Iris pigment epithelial cell (primary cell): ENCODE results near the gene ELMO1.
"Not testable (repeated sequence)": the region's sequence is repeated elsewhere in the genome, so short reads cannot be mapped to it uniquely, and the experiment has no call there.

ENCODE experiments used
- DNase-seq: peaks from one replicate; pipeline ENCODE4 v3.0.0-alpha.2; 2011; ENCODE audit warnings: low read depth

Gene ELMO1

GRCh38 chr7:37187179-37187578 lies 261.5 kb downstream of the ELMO1 start:
- no peak for DNase-seq

- DNase-seq = no peak
Measured at GRCh38 chr7:37186753-37187152, 261.9 kb downstream of the ELMO1 start.

- DNase-seq = no peak
Measured at GRCh38 chr7:37181550-37181932, 267.1 kb downstream of the ELMO1 start.

- no peak for DNase-seq
Measured at GRCh38 chr7:37180828-37181549, 267.7 kb downstream of the ELMO1 start.

GRCh38 chr7:37176079-37176478 lies 272.6 kb downstream of the ELMO1 start:
- no peak for DNase-seq

- no peak for DNase-seq
Measured at GRCh38 chr7:37174460-37174859, 274.2 kb downstream of the ELMO1 start.

- no peak for DNase-seq
Measured at GRCh38 chr7:37173670-37174069, 275.0 kb downstream of the ELMO1 start.

GRCh38 chr7:37162106-37162505 lies 286.6 kb downstream of the ELMO1 start:
- DNase-seq = no peak

GRCh38 chr7:37160656-37161055 lies 288.0 kb downstream of the ELMO1 start:
- DNase-seq = no peak

- DNase-seq = no peak
Measured at GRCh38 chr7:37153376-37153775, 295.3 kb downstream of the ELMO1 start.

- no peak for DNase-seq
Measured at GRCh38 chr7:37151741-37152413, 296.8 kb downstream of the ELMO1 start.

GRCh38 chr7:37150856-37151255 lies 297.8 kb downstream of the ELMO1 start:
- DNase-seq = no peak

GRCh38 chr7:37150180-37150579 lies 298.5 kb downstream of the ELMO1 start:
- no peak for DNase-seq

GRCh38 chr7:37149773-37150124 lies 298.9 kb downstream of the ELMO1 start:
- no peak for DNase-seq

- no peak for DNase-seq
Measured at GRCh38 chr7:37149051-37149772, 299.5 kb downstream of the ELMO1 start.

- DNase-seq = no peak
Measured at GRCh38 chr7:37145682-37146081, 303.0 kb downstream of the ELMO1 start.

- DNase-seq = no peak
Measured at GRCh38 chr7:37144423-37144822, 304.2 kb downstream of the ELMO1 start.

- no peak for DNase-seq
Measured at GRCh38 chr7:37142958-37143357, 305.7 kb downstream of the ELMO1 start.

- no peak for DNase-seq
Measured at GRCh38 chr7:37141742-37142141, 306.9 kb downstream of the ELMO1 start.

GRCh38 chr7:37133902-37134301 lies 314.8 kb downstream of the ELMO1 start:
- not testable (repeated sequence) for DNase-seq

GRCh38 chr7:37131855-37132254 lies 316.8 kb downstream of the ELMO1 start:
- DNase-seq = no peak

GRCh38 chr7:37129035-37129425 lies 319.6 kb downstream of the ELMO1 start:
- DNase-seq = no peak

- no peak for DNase-seq
Measured at GRCh38 chr7:37128327-37129034, 320.2 kb downstream of the ELMO1 start.
